Fibroblast of gingiva (primary cell): Measurements from ENCODE around the gene EIF2B2.

ENCODE experiments used
- DNase-seq: peaks from one replicate; pipeline ENCODE4 v3.0.0-alpha.2; 2011; ENCODE audit warnings: low read depth

EIF2B2 gene

GRCh38 chr14:75044322-75044721, 41.6 kb downstream of the EIF2B2 start:
- DNase-seq = peak; percentile 17

- no peak for DNase-seq
These were observed 42.0 kb downstream of the EIF2B2 start for GRCh38 chr14:75044752-75045151.

GRCh38 chr14:75046275-75046674, 43.6 kb downstream of the EIF2B2 start:
- no peak for DNase-seq

GRCh38 chr14:75046899-75047298, 44.2 kb downstream of the EIF2B2 start:
- DNase-seq = no peak

- DNase-seq = peak; percentile 68
These were observed 44.8 kb downstream of the EIF2B2 start for GRCh38 chr14:75047506-75047905.

- no peak for DNase-seq
These were observed 45.4 kb downstream of the EIF2B2 start for GRCh38 chr14:75048101-75048500.

- peak; percentile 71 for DNase-seq
These were observed 46.4 kb downstream of the EIF2B2 start for GRCh38 chr14:75049136-75049535.

- peak; percentile 98 for DNase-seq
These were observed 47.0 kb downstream of the EIF2B2 start for GRCh38 chr14:75049731-75050201.

- DNase-seq = peak; percentile 71
These were observed 48.3 kb downstream of the EIF2B2 start, which contains the start of gene MLH3 for GRCh38 chr14:75050852-75051555. Gene MLH3, minus strand, starts transcription at chr14:75051467. Its CDS starts 1,812 bp downstream, at chr14:75049655.

GRCh38 chr14:75051556-75051899, 48.8 kb downstream of the EIF2B2 start:
- DNase-seq = no peak

GRCh38 chr14:75053396-75054291, 50.9 kb downstream of the EIF2B2 start:
- DNase-seq = peak; percentile 90

- DNase-seq = peak; percentile 45
These were observed 51.7 kb downstream of the EIF2B2 start for GRCh38 chr14:75054421-75054820.

- peak; percentile 51 for DNase-seq
These were observed 56.9 kb downstream of the EIF2B2 start for GRCh38 chr14:75059642-75060041.

GRCh38 chr14:75060420-75060819, 57.7 kb downstream of the EIF2B2 start:
- DNase-seq = no peak
